K562 (cell line): ENCODE results near the gene MPV17L. TPM values are rescaled to one million over a fixed set of nuclear protein-coding genes. Genes with fewer than 3 reads are reported as not detected.
A peak's percentile ranks its signal among the peaks of the same experiment; 100 is the strongest.

Source experiments
- CBX1 ChIP-seq: sonication (generic); IDR thresholded peaks from 2 replicates; pipeline ENCODE4 v1.6.1; 2016; ENCODE audit warnings: antibody characterized with exemption, low read depth, mild to moderate bottlenecking
- CBX3 ChIP-seq, 2 experiments: IDR thresholded peaks; 1 replicate in 1 of 2; 2 replicates in 1 of 2; pipeline ENCODE4 v1.6.1; 2012; ENCODE audit warnings: inconsistent platforms in 2 of 2, low read length in 2 of 2, borderline replicate concordance in 1 of 2, control low read depth in 1 of 2
- CHD4 ChIP-seq: fragments of 200-600 bp; sonication (generic); IDR thresholded peaks from 3 replicates; pipeline ENCODE4 v1.6.1; 2012; ENCODE audit warnings: low read depth, mild to moderate bottlenecking, mixed read lengths, low read length, inconsistent platforms; ENCODE audit not compliant: insufficient read depth, insufficient replicate concordance, poor library complexity, severe bottlenecking
- HDAC1 ChIP-seq, 2 experiments: fragments of 450-650 bp; IDR thresholded peaks; 2 replicates each; pipeline ENCODE4 v1.6.1; 2016 to 2017; ENCODE audit warnings: inconsistent platforms in 1 of 2, mild to moderate bottlenecking in 1 of 2, moderate library complexity in 1 of 2
- KDM1A ChIP-seq, 2 experiments: fragments of 450-650 bp; IDR thresholded peaks; 2 replicates each; pipeline ENCODE4 v1.6.1; 2016; ENCODE audit warnings: mild to moderate bottlenecking in 2 of 2
- PTTG1 ChIP-seq: fragments of 450-650 bp; IDR thresholded peaks from 2 replicates; pipeline ENCODE4 v1.6.1; 2016; ENCODE audit warnings: low read depth, mild to moderate bottlenecking, missing genetic modification characterization, missing compliant biosample characterization
- RBM25 ChIP-seq: fragments of 200-400 bp; formaldehyde crosslinking; IDR thresholded peaks from 2 replicates; pipeline ENCODE4 v1.6.1; 2018; ENCODE audit warnings: low read length, low read depth, moderate library complexity; ENCODE audit not compliant: severe bottlenecking
- RCOR1 ChIP-seq, 2 experiments: IDR thresholded peaks; 2 replicates each; pipeline ENCODE4 v1.6.1; 2012; ENCODE audit warnings: low read depth in 2 of 2, low read length in 2 of 2, borderline replicate concordance in 1 of 2, improper control_type of control experiment in 1 of 2
- RFX1 ChIP-seq: fragments of 450-650 bp; IDR thresholded peaks from 2 replicates; pipeline ENCODE4 v1.6.1; 2016; ENCODE audit warnings: mild to moderate bottlenecking, moderate library complexity
- ZBTB1 ChIP-seq: sonication (generic); formaldehyde crosslinking; IDR thresholded peaks from 2 replicates; pipeline ENCODE4 v1.8.1; 2023; ENCODE audit warnings: missing genetic modification reagents, low read depth, mild to moderate bottlenecking, borderline replicate concordance
- ZNF121 ChIP-seq: sonication (generic); formaldehyde crosslinking; conservative IDR thresholded peaks from 2 replicates; pipeline ENCODE4 v1.8.0; 2022; ENCODE audit warnings: missing genetic modification reagents
- ZNF23 ChIP-seq: fragments of 250-450 bp; sonication (Bioruptor Pico); IDR thresholded peaks from 2 replicates; pipeline ENCODE4 v1.4.0; 2020; ENCODE audit warnings: mild to moderate bottlenecking
- ZNF75A ChIP-seq: fragments of 450-650 bp; formaldehyde crosslinking; IDR thresholded peaks from 2 replicates; pipeline ENCODE4 v1.4.0; 2020; ENCODE audit warnings: mild to moderate bottlenecking
- polyA plus RNA-seq, 8 experiments: library from polyadenylated mRNA; depleted of rRNA in 4 of 8; stranded (reverse) in 5 of 8; unstranded in 3 of 8; fragments of >200 nt; fragmentation: Nextera tagmentation in 2 of 8; fragmentation: Illumina TruSeq in 1 of 8; extraction: Ambion mirVana in 2 of 8; extraction: Trizol in 1 of 8; gene quantifications; 2 replicates each; pipeline versions ENCODE4 v1.2.1 to v1.2.3, GENCODE V29; 2011 to 2014; ENCODE audit warnings: inconsistent platforms in 1 of 8, missing spikeins in 1 of 8
- total RNA-seq, 7 experiments: library from RNA; depleted of rRNA in 6 of 7; stranded (reverse); fragments of >200 nt in 6 of 7; fragmentation: Illumina TruSeq in 2 of 7; extraction: Trizol in 2 of 7; gene quantifications; 2 replicates each; pipeline versions ENCODE4 v1.2.1 to v1.2.3, GENCODE V29; 2011 to 2021; ENCODE audit warnings: low replicate concordance in 1 of 7
- TF ChIP-seq, protein P1 (sequence below): fragments of 250-450 bp; sonication (Bioruptor Pico); IDR thresholded peaks from 2 replicates; pipeline ENCODE4 v1.5.0; 2021
- TF ChIP-seq, protein P2 (sequence below): sonication (generic); formaldehyde crosslinking; IDR thresholded peaks from 2 replicates; pipeline ENCODE4 v1.4.0; 2020; ENCODE audit warnings: mild to moderate bottlenecking, missing genetic modification reagents
- TF ChIP-seq, protein P3 (sequence below): fragments of 450-650 bp; formaldehyde crosslinking; IDR thresholded peaks from 2 replicates; pipeline ENCODE4 v1.4.0; 2020; ENCODE audit warnings: mild to moderate bottlenecking, mixed read lengths
- TF ChIP-seq, protein P4 (sequence below): fragments of 250-450 bp; sonication (Bioruptor Pico); IDR thresholded peaks from 2 replicates; pipeline ENCODE4 v1.8.0; 2021; ENCODE audit warnings: mild to moderate bottlenecking, moderate library complexity

MPV17L gene
- total and polyA plus RNA-seq, 9 of the 15 experiments (the other 6 are each of a cell fraction or from before 2014, with no cell fraction given): not detected

DNA sequence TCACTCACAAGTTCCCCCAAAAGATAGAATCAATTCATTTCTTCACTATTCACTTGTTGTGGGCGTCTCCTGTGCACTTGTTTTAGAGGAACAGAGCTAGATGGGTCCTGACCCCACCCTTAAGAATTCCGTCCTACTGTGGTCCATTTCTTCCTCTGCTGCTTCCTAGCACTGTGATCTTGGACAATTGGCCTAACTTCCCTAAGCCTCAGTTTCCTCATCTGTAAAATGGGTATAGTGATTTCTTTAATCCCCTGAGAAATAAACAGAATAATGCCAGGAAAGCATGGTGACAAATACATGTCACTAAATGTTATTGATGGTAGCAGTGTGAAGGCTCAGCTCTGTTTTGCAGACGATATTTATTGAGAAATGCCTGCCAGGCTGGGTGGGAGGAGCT is 48.7 kb downstream of the MPV17L start (continued):
- TF ChIP-seq CHD4 (peak; percentile 79), PTTG1 (tag) (no peak), RFX1 (no peak), CBX3 (IDR thresholded peaks at IDR 0.05; ENCODE audit: borderline replicate concordance in 1 of 2, low read length in 2 of 2) (no peak), ZNF75A (no peak), RCOR1 (IDR thresholded peaks at IDR 0.05; ENCODE audit: borderline replicate concordance in 1 of 2, low read depth in 2 of 2, low read length in 2 of 2) (0 out of 4 replicates have a peak, but pooled peaks of 1 of the 2 experiments have one; percentile 42), ZBTB1 (CRISPR knock-in tag) (no peak), CBX1 (no peak), ZNF121 (CRISPR knock-in tag) (no peak), KDM1A (IDR thresholded peaks at IDR 0.05) (peak; percentile 20 to 69; a peak in 2 of 4 replicates), ZNF23 (CRISPR knock-in tag) (no peak), HDAC1 (IDR thresholded peaks at IDR 0.05) (no peak), RBM25 (peak; percentile 90)
- TF ChIP-seq, protein P1, sequence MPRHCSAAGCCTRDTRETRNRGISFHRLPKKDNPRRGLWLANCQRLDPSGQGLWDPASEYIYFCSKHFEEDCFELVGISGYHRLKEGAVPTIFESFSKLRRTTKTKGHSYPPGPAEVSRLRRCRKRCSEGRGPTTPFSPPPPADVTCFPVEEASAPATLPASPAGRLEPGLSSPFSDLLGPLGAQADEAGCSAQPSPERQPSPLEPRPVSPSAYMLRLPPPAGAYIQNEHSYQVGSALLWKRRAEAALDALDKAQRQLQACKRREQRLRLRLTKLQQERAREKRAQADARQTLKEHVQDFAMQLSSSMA (CRISPR knock-in tag): no peak
- TF ChIP-seq, protein P2, sequence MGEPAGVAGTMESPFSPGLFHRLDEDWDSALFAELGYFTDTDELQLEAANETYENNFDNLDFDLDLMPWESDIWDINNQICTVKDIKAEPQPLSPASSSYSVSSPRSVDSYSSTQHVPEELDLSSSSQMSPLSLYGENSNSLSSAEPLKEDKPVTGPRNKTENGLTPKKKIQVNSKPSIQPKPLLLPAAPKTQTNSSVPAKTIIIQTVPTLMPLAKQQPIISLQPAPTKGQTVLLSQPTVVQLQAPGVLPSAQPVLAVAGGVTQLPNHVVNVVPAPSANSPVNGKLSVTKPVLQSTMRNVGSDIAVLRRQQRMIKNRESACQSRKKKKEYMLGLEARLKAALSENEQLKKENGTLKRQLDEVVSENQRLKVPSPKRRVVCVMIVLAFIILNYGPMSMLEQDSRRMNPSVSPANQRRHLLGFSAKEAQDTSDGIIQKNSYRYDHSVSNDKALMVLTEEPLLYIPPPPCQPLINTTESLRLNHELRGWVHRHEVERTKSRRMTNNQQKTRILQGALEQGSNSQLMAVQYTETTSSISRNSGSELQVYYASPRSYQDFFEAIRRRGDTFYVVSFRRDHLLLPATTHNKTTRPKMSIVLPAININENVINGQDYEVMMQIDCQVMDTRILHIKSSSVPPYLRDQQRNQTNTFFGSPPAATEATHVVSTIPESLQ (CRISPR knock-in tag): no peak
- TF ChIP-seq, protein P3, sequence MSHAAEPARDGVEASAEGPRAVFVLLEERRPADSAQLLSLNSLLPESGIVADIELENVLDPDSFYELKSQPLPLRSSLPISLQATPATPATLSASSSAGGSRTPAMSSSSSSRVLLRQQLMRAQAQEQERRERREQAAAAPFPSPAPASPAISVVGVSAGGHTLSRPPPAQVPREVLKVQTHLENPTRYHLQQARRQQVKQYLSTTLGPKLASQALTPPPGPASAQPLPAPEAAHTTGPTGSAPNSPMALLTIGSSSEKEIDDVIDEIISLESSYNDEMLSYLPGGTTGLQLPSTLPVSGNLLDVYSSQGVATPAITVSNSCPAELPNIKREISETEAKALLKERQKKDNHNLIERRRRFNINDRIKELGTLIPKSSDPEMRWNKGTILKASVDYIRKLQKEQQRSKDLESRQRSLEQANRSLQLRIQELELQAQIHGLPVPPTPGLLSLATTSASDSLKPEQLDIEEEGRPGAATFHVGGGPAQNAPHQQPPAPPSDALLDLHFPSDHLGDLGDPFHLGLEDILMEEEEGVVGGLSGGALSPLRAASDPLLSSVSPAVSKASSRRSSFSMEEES (CRISPR knock-in tag): no peak
- TF ChIP-seq, protein P4, sequence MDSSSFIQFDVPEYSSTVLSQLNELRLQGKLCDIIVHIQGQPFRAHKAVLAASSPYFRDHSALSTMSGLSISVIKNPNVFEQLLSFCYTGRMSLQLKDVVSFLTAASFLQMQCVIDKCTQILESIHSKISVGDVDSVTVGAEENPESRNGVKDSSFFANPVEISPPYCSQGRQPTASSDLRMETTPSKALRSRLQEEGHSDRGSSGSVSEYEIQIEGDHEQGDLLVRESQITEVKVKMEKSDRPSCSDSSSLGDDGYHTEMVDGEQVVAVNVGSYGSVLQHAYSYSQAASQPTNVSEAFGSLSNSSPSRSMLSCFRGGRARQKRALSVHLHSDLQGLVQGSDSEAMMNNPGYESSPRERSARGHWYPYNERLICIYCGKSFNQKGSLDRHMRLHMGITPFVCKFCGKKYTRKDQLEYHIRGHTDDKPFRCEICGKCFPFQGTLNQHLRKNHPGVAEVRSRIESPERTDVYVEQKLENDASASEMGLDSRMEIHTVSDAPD (CRISPR knock-in tag): no peak
